HepG2 (cell line): ENCODE measurements around the gene C16orf87.

ENCODE experiments used
- FOXA1 ChIP-seq, 2 experiments: fragments of 450-650 bp in 1 of 2; sonication (generic) in 1 of 2; formaldehyde crosslinking in 1 of 2; IDR thresholded peaks; 2 replicates each; pipeline versions ENCODE4 v1.4.0 to v1.6.1; 2016 to 2020; ENCODE audit warnings: missing genetic modification reagents in 1 of 2
- HDAC1 ChIP-seq: sonication (generic); formaldehyde crosslinking; IDR thresholded peaks from 2 replicates; pipeline ENCODE4 v1.5.1; 2020; ENCODE audit warnings: mild to moderate bottlenecking, missing genetic modification reagents
- HNRNPH1 ChIP-seq: fragments of 200-400 bp; formaldehyde crosslinking; optimal IDR thresholded peaks from 2 replicates; pipeline ENCODE3; 2017; ENCODE audit warnings: mild to moderate bottlenecking, low read depth, low read length
- TBP ChIP-seq: sonication (generic); formaldehyde crosslinking; IDR thresholded peaks from 2 replicates; pipeline ENCODE4 v1.5.0; 2020; ENCODE audit warnings: missing genetic modification reagents
- TF ChIP-seq, protein P1 (sequence below): sonication (generic); formaldehyde crosslinking; IDR thresholded peaks from 2 replicates; pipeline ENCODE4 v1.9.0; 2021; ENCODE audit warnings: missing genetic modification reagents, borderline replicate concordance

DNA sequence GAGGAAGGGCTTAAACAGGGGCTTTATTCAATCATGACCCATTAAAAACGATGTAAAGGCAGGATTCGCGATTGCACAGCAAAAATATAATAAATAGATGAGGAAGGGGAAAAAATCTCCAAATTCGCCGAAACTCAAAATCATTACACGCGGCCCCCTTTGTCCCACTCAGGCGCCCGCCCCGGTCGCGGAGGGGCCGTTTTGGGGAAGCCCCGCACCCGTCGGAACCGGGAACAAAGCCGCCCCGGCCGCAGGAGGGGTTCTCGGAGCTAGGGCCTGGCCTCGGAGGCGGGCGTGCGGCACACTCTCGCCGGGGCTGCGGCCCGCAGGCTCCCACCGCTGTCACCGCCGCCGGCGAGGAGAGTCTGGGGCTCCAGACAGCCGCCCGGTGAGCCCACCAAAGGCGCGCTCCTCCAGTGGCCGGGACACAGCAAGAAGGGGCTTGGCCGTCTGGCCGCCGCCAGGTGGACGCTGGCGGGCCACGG is 521 bp downstream of the C16orf87 start:
- no peak for TF ChIP-seq TBP (CRISPR knock-in tag)
- TF ChIP-seq HNRNPH1, result no peak
- TF ChIP-seq HDAC1, result no peak
- no peak for TF ChIP-seq FOXA1 (IDR thresholded peaks at IDR 0.05)
- no peak for TF ChIP-seq FOXA1 (CRISPR knock-in tag; IDR thresholded peaks at IDR 0.05)
- TF ChIP-seq, protein P1, sequence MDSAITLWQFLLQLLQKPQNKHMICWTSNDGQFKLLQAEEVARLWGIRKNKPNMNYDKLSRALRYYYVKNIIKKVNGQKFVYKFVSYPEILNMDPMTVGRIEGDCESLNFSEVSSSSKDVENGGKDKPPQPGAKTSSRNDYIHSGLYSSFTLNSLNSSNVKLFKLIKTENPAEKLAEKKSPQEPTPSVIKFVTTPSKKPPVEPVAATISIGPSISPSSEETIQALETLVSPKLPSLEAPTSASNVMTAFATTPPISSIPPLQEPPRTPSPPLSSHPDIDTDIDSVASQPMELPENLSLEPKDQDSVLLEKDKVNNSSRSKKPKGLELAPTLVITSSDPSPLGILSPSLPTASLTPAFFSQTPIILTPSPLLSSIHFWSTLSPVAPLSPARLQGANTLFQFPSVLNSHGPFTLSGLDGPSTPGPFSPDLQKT (CRISPR knock-in tag), result no peak
